GM19463 (cell line): ENCODE results near the gene ADAM15.

Experiments used
- ATAC-seq: cut with Tn5 transposase; IDR thresholded peaks from one replicate; pipeline ENCODE4 v1.9.1; 2021; ENCODE audit warnings: mild to moderate bottlenecking, moderate library complexity; ENCODE audit not compliant: unreplicated experiment

Gene ADAM15

GRCh38 chr1:155050560-155051341 is at the start of gene ADAM15:
Gene ADAM15, plus strand, starts transcription at chr1:155051316. Its CDS starts 71 bp downstream, at chr1:155051387.
- ATAC-seq: peak; percentile 70

- ATAC-seq: no peak
Measured at GRCh38 chr1:155001425-155001674, 49.8 kb upstream of the ADAM15 start.

- ATAC-seq: peak; percentile 59
Measured at GRCh38 chr1:155001675-155002463, 49.2 kb upstream of the ADAM15 start.

- no peak for ATAC-seq
Measured at GRCh38 chr1:155002464-155003226, 48.5 kb upstream of the ADAM15 start, which contains the start of gene ZBTB7B. Gene ZBTB7B, plus strand, starts transcription at chr1:155002802. Its CDS starts 11,859 bp downstream, at chr1:155014661.

GRCh38 chr1:155003227-155003765 is 47.8 kb upstream of the ADAM15 start:
- no peak for ATAC-seq

GRCh38 chr1:155003766-155004351 is 47.3 kb upstream of the ADAM15 start:
- no peak for ATAC-seq

- no peak for ATAC-seq
Measured at GRCh38 chr1:155004352-155005075, 46.6 kb upstream of the ADAM15 start.

GRCh38 chr1:155005076-155006011 is 45.8 kb upstream of the ADAM15 start:
- ATAC-seq: no peak

- no peak for ATAC-seq
Measured at GRCh38 chr1:155006601-155007101, 44.5 kb upstream of the ADAM15 start.

GRCh38 chr1:155007251-155007828 is 43.8 kb upstream of the ADAM15 start:
- ATAC-seq: no peak

- no peak for ATAC-seq
Measured at GRCh38 chr1:155008015-155008941, 42.8 kb upstream of the ADAM15 start.

- no peak for ATAC-seq
Measured at GRCh38 chr1:155009221-155009711, 41.9 kb upstream of the ADAM15 start.

GRCh38 chr1:155009742-155010141 is 41.4 kb upstream of the ADAM15 start:
- ATAC-seq: no peak

- no peak for ATAC-seq
Measured at GRCh38 chr1:155010211-155010918, 40.8 kb upstream of the ADAM15 start.

GRCh38 chr1:155011004-155011416 is 40.1 kb upstream of the ADAM15 start:
- no peak for ATAC-seq

- ATAC-seq: no peak
Measured at GRCh38 chr1:155011437-155012025, 39.6 kb upstream of the ADAM15 start.
